Dedifferentiated amniotic fluid mesenchymal stem cell (primary cell): Measurements from ENCODE around the gene FHIT.

Experiments
- DNase-seq: peaks from one replicate; pipeline ENCODE4 v3.0.0-alpha.2; 2016; ENCODE audit errors: extremely low spot score

FHIT gene

DNA sequence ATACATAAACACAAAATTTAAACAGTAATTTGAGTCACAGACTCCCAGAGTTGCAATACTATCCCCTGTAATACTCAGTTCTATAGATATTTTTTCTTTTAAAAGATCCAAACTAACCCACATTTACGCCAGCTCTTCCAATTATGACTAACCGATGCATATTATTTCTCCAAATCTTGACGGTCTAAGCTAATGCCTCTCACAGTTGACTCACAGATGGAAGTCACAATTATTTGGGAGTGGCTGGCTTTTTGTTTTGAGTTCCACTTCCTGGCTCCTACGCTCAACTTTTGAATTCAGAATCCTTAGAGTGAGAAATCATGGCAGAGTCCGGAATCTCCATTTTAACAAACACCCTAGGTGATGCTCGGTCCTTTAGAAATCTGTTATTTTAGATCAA, 749.9 kb downstream of the FHIT start:
- DNase-seq, result no peak

DNA sequence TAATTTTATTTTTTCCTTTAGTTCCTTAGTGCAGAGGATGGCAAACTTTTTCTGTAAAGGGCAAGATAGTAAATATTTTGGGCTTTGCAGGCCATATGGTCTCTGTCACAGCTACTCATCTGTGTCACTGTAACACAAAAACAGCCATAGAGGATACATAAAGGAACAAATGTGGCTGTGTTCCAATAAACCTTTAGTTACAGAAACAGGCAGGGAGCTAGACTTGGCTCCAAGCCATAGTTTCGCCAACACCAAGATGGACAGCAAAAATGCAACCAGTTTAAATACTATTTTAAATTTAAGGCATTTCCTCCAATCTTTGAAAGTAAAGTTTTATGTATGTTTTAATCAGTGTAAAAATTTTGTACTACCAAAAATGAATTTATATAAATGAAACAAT, 753.4 kb downstream of the FHIT start:
- no peak for DNase-seq

DNA sequence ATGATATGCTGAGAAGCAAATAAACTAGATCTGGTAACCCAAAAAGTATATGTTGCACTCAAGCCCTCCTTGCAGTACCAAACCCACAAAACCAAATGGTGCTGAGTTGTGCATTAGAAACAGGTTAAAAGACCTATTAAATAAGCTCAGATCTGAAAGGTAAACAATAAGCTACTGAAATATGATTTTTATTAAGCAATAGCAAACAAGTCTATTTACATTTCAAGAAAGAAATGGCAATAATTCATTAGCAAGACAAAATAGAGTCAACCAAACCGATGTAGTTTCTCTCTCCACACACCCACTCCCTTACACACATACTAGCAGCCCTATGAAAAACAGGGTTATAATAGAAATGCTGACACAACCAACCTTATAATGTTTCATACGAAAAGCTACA, 760.3 kb downstream of the FHIT start:
- DNase-seq, result no peak

DNA sequence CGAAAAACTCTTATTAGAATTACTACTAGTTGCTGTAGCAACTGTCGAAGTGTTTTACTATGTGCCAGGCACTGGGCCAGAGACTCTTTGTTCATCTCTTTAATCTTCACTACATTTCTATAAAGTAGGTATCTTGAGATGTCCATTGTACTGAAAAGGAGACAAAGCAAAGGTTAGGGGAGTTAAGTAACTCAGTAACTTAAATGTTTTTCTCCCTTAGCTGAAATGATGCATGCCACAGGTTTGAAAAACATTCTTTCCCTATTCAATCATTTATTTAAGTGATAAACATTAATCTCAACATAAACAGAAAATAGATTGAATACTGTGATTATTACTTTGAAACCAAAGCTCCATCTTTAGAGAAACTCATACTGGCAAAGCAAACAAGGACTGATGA, 776.2 kb downstream of the FHIT start:
- DNase-seq, result no peak

DNA sequence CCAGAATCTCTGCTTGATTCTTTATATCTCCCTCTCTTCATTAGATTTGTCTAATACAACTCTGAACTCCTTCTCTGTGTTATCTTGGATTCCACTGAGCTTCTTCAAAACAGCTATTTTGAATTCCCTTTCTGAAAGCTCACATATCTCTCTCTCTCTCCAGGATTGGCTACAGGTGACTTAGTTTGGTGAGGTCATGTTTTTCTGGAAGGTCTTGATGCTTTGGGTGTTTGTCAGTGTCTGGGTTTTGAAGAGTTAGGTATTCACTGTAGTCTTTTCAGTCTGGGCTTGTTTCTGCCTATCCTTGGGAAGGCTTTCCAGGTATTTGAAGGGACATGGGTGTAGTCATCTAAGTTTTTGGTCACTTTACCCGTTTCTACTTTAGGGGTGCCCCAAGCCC, 781.8 kb downstream of the FHIT start:
- DNase-seq, result no peak

DNA sequence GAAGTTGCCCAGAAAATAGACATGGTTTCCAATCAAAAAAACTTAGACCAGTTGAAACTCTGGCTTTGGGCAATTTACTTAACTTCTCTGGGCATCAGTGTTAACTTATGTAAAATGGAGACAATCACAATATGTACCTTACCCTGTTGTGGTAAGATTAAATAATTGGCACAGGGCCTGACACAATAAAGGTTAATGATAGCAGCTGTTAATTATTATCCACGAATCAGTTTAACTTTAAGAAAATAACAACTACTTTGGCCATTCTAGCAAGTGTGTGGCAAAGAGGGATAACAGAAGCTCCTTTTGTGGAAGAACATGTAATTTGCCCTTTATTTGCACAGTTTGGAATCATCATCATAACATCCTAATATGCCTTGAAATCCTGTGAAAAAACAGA, 787.6 kb downstream of the FHIT start:
- no peak for DNase-seq

DNA sequence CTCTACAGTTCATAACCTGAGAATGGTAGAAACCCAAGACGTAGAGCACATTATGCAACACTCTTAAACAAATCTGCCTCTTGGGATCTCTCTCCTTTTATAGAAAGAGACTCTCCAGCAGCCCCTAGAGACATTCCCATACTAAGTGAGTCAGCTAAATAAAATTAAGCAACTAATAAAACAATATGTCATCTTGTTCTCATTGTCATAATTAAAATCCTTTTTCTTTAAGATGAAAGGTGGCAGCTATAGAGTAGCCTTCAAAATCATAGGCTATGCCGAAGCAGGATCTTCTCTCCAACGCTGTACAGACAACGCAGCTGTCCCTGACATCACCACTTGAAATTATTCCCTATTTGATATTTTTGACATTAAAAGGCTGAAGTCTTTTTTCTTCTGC, 790.0 kb downstream of the FHIT start:
- DNase-seq, result no peak

DNA sequence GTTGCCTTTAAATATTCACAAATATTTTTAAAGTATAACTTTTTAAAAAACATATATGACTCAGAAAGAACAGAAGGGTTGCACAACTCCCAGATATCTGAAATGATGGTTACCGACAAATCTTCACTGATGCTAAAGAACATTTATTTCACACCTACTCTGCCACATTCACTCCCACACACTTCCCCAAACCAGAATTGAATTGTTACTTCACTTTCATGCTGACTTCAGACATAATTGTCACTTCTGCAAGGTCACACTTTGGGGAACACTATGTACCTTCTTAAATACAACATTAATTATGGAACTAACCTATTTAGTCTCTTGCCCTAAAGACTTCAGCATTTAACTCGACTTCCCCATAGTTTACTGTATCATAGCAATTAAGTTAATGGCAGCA, 795.1 kb downstream of the FHIT start:
- DNase-seq, result no peak

DNA sequence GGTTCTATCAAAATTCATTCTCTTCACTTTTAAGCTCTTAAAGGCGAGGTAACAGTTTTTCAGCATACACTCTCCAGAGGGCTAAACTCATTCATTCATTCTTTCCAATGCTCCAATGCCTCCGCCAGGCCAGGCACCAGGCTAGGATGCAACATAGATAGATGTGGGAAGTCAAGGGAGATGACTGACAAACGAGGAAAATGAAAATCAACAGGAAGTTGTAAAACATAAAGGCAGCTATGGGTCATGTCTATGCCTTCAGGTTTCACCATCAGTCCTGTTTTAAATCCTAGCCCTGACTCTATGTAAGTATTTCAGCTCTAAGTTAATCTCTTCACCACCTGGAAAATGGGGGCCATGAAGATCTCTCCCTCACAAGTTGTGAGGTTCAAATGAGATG, 797.9 kb downstream of the FHIT start:
- DNase-seq, result no peak

DNA sequence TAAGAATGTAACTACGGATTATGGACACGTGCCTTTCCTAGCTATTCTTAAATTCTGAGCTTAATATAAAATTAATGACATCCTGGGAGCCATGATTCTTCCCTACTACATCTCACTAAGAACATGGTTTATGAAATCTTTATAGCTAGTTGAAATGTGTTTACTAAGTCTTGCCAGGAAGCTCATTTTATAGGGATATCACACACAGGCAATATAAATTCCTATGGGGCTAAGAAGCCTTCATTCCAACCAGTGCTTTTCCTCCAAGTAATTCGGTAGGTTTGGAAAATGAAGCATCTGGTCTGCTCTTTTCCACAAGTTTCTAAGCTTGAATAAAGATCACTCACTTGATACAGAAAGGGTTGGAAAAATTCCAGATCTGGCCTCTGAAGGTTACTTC, 802.6 kb downstream of the FHIT start:
- DNase-seq, result no peak

DNA sequence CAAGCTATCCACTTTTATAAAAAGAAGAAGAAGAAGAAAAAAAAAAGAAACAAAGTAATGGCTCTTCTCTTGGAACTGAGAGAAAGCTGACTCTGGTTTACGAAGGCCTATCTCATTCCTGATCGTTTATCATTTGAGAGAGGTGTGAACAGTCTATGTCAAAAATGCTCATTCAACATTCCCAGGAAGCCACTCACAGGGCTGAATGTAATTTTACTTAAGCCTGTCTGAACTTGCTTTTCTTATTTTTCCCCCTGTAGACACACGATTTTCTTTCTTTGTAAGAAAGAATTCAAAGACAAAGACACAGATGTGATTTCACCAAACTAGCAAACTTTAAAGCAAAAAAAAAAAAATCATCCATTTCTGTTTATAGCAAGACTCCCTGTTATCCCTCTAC, 805.8 kb downstream of the FHIT start:
- no peak for DNase-seq

DNA sequence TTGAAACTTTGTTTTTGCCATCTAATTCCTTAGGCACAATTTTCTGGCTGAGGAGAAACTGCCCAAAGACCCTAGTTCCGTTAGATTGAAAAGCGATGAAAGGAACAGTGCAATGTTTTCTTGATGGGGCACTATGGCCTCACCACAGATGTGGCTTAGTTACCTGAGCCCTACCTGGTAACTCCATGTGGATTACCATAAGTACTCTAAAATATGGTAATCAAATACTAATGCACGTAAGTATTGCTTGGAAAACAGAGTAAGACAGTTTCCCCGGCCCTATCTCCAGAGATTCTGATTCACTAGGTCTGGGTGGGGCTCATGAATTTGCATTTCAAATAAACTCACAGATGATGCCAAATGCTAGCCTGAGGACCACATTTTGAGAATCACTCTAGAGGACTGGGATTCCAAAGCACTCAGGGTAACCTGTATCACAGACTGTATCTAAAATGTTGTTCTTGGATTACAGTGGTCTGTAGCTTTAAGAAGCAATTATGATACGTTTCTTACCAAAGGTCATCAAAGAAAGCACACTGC, 806.3 kb downstream of the FHIT start:
- no peak for DNase-seq

DNA sequence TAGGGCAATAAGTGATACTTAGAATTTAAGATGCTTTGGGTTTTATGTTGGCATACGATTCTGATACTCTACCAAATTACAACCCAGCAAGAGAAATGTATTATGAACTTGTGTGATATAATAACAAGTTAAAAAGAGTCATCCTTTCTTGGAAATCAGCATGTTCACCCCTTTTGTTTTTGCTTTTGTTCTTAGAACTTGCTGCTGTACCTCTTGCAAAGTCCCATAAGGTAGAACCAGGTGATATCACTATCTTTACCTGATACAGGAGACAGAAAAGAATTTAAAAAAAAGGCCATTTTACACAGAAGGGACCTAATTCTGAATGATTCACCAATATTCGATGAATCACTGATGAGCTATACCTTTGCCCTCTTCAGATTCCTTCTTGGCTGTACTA, 810.4 kb downstream of the FHIT start:
- no peak for DNase-seq

DNA sequence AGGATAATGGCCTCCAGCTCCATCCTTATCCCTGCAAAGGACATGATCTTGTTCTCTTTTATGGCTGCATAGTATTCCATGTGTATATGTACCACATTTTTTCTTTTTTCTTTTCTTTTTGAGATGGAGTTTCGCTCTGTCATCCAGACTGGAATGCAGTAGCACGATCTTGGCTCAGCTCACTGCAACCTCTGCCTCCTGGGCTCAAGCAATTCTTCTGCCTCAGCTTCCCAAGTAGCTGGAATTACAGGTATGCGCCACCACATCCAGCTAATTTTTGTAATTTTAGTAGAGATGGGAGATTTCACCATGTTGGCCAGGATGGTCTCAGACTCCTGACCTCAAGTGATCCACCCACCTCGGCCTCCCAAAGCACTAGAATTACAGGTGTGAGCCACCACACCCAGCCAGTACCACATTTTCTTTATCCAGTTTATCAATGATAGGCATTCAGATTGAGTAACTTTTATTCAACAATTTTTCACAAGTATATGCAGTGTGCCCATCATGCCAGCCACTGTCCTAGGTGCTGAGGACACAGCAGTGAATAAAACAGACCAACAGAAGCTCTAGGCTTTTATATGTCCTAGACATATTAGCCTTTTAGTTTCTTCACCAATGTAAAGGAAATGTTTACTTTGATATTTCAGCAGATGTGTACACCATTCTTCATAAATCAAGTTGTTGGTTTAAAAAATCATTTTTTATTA, 815.2 kb downstream of the FHIT start:
- DNase-seq, result no peak

DNA sequence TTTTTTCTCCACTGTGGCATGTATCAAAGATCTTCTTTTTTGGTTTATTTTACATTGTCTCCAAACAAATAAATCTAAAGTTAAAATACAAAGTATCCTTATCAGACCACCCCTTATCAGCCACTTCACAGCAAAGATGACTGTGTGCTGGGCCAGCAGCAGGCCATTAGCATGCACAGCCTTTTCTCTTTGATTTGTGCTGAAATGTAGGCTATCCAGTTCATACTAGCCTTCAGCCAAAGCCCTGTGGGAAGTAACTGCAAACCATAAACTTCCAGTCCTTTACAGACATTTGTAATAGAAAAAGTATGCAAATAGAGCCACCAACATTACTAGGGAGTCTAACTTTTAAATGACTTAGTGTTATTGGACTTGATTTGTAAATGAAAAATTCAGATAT, 816.3 kb downstream of the FHIT start:
- no peak for DNase-seq

DNA sequence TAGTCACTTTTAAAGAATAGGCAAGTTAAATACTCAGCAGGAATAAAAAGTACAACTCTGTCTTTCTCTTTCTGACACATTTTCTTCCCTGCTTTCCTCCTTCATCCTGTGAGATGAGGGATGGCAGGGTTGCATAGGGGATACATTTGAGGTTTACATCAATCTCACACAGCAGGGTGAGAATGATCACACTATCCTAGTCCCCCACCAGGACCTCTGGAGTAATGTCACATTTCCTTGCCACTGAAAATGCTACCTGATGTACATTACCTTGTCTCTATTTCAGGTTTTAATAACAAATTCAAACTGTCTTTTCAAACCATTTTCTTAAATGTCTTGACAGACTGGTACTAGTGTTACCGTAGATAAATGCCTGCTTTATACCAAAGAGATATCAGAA, 816.9 kb downstream of the FHIT start:
- no peak for DNase-seq

DNA sequence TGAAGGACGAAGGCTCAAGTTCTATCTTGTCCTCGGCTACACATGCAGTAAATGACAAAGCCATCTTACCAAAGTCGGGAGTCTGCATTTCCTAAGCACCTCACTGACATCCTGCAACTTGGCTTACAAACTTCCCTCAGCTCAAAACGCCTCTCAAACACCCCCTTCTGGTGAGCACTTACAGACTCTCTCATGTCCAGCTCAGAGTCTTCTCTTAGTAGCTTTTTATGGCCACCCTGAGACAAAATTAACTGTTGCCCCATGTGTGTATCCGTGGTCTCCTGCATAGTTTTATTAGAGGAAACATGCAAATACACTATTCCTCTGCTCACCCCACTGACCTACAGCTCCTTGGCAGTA, 819.7 kb downstream of the FHIT start:
- no peak for DNase-seq

DNA sequence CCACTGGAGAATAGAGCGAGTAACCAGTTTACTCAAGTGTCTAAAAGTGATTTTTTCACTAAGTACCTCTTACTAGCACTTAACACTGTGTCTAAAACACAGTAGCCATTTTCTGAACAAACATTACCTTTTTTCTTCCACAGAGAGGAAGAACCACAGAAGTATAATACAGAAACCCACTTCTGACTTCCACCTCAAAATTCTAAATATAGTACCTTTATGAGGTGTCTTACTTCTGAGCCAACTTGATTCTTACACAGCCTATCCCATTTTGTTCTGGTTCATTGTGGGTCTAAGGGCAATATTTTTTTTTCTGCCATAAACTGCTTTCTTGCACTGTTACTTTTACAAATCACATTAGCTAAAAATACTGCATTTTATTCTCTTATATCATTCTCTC, 821.0 kb downstream of the FHIT start:
- no peak for DNase-seq

DNA sequence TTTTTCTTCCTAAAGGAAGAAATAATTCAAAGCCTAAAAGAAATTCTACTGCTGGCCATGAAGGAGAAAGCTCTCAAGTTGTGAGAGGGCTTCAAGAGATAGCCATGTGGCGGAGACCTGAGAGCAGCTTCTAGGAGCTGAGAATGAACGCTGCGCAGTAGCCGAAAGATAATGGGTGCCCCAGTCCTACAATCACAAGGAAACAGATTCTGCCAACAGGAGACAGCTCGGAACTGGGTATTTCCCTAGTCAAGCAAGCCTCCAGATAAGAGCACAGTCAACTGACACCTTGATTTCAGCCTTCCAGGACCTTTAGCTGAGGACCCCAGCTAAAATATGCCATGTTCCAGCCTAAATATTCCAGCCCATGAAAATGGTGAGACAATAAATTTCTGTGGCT, 824.1 kb downstream of the FHIT start:
- no peak for DNase-seq

DNA sequence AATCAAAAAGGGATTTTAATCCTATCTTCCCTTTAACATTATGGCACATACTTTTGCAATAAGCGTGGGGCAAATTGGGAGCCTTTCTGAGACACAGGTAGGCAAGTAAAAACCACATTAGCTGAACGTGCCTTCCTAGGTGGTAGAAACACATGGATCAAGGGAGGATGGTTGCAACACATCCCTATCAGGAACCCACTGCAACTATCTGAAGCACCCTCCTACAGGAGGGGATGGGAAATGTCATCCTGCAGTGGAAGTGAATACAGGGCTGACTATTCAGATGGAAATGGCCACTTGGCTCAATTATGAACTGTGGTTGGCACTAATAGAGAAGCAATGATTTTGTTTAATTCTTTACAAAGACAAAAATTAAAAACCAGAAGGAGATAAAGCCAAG, 826.3 kb downstream of the FHIT start:
- DNase-seq, result no peak

DNA sequence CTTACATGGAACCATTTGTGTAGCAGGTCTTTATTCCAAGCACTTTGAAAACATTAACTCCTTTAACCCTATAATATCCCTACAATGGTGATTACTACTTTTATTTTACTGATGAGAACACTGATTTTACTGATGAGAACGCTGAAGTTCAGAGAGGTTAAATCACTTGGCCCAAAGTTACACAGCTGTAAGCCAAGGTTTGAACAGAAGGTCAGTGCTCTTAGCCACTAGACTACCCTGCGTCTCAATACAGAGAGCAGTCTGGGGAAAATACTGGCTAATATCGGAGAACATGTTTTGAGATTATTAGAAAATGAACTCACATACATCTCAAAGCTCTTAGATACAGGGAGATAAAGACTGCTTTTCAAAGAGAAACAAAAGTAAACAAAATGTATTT, 827.2 kb downstream of the FHIT start:
- no peak for DNase-seq

DNA sequence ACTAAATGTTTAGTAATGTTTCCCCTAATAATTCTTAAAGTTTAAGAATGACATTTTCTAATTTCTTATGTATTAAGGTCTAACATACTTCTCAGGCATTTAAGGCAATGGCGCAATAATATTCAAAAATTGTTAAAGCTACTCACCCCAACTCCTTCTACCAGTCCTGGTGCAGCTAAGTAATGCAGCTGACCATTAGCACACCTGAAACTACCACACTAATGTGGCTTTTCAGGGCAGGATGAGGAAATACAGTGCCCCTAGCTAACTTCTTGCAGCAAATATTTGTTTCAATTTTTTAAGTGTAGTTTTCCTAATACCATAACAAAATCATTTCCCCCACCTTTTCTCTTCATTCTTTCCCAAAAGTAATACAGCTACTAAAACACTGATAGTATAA, 827.7 kb downstream of the FHIT start:
- no peak for DNase-seq

DNA sequence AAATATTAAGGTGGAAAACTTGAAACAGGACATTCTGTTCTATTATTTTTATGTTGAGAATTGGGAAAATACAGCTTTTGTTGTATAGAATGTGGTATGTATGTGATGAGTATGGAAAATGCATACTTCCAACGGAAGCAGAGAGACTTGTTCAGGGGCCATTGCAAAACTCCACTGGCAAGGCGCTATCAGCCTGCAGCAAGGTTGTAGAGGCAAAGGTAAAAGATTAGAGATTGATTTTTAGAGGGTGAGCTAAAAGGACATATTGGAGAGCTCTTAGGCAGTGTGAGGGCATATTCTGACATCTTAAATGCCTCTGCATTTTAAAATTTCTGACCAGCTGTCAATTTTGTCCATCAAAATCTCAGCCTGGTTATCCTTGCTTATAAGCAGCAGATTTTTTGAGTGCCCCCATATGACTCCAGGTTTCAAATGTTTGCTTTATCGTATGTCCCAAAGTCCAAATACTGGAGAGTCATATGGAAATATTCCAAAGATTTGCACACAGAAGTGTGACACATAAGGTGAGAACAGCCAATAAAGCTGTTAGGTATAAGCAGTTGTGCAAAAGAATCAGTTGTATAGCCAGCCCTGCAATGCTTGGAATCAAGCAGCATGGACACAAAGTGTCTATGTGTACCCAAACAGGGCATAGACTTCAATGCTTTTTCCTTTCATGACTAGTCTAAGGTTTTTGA, 829.4 kb downstream of the FHIT start:
- no peak for DNase-seq

DNA sequence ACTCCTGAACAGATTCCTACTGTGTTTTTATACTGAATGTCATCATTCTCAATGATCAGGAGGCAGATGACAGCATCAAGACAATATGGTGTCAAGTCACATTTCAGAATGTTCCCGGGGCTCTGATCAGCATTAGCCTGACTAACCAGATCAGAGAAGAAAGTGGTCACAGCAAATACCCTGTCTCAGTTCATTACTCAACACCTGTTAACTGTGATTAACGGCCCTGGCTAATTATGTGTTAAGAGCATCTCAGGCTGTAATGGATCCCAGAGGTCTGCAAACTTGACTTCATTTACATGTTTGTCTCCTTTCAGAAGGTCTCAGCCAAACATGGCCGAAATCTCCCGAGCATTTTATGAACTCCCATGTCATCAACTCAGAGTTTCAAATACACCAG, 833.7 kb downstream of the FHIT start:
- no peak for DNase-seq
